ENCODE measurements around the gene IL4I1. TPM values are rescaled to one million over a fixed set of nuclear protein-coding genes. Genes with fewer than 3 reads are reported as not detected.
"Not testable (repeated sequence)": the region's sequence is repeated elsewhere in the genome, so short reads cannot be mapped to it uniquely, and the experiment has no call there.

The IL4I1 gene
- total RNA-seq, 3 donors from 2014 or later = 1.2 to 1.7 (median 1.6) TPM

DNA sequence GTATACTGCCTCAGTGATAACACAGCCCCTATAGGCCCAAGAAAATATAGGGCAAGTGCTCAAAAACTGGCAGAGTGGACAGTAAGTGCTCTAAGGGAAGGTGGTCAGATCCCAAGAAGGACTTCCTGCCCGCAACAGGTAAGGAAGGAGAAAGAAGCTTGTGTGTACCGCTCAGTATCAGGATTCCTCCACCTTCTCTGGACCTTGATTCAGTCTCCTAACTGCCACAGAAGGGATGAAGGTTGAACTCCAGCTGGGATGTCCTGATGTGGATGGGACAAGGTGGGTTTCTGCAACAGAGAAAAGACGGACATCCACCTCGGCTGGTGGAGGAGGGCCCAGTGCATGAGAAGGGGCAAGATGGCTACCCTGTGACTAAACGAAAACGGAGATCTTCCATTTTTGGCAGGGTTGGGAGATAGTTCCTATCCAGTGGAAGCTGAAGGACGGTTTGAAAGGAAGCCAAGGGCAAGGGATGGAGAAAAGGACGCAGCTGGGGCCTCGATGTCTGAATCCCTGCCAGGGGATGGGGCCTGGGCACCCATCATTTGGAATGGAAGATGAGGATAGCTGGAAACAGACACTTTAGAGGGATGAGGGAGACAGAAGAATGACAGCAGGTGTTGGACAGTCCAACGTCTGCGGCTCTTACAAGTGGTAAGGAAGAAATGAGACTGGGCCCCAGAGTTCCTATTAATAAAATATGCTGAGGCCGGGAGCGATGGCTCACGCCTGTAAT lies 31.0 kb upstream of the IL4I1 start:
- Histone ChIP-seq H3K4me1 (ENCODE audit: low read depth) (peaks cover 15% of the 10 kb centered on the region), H3K4me3 (no peak overlapping the region), H3K36me3 (ENCODE audit: low read depth) (no peaks in the 10 kb centered on the region), H3K9me3 (no peaks in the 10 kb centered on the region)
- DNase-seq = peak in 1 of 3 donors; percentile 23
- TF ChIP-seq CTCF (IDR thresholded peaks at IDR 0.05) = no peak
- no peak for ATAC-seq
- intact Hi-C loops (cut with DNase I, micrococcal nuclease) = no loop called here

DNA sequence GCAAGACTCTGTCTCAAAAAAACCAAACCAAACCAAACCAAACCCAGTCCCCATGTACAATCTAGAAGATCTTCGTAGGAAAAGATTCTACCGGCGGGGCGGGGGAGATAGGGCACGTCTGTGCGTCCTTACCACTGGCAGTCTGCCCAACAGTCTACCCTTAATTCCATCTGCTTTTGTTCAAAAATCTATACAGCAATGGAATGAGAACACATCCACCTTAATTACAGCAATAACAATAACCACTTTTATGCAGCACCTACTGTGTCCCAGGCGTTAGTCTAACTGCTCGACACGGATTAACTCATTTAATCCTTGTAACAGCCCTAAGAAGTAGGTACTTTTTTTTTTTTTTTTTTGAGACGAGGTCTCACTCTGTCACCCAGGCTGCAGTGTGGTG lies 29.8 kb upstream of the IL4I1 start:
- intact Hi-C loops (cut with DNase I, micrococcal nuclease) = no loop called here
- peak in 1 of 3 donors; percentile 11 for DNase-seq
- H3K36me3 ChIP-seq (ENCODE audit: low read depth) = no peaks in the 10 kb centered on the region

DNA sequence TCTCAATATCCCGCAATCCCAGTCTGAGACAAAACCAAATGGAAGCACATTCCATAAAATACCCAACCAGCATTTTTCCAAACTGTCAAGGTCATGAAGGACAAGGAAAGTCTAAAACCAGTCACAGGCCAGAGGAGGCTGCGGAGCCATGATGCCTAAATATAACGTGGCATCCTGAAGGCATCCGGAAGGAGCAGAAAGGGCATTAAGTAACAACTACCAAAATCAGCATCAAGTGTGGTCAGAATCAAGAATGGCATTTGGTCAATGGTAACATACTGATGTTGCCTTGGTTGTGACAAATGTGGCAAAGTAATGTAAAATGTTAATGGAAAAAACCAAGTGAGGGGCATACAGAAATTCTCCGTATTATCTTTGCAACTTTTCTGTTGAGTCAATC lies 28.8 kb upstream of the IL4I1 start:
- no peak for ATAC-seq
- peak in 1 of 3 donors; percentile 5 for DNase-seq
- no peaks in the 10 kb centered on the region for H3K9me3 ChIP-seq
- intact Hi-C loops (cut with DNase I, micrococcal nuclease) = no loop called here
- H3K4me3 ChIP-seq = no peak overlapping the region
- H3K36me3 ChIP-seq (ENCODE audit: low read depth) = no peaks in the 10 kb centered on the region
- H3K4me1 ChIP-seq (ENCODE audit: low read depth) = peaks cover 15% of the 10 kb centered on the region
- TF ChIP-seq CTCF (IDR thresholded peaks at IDR 0.05) = no peak

More for the DNA sequence above, 29.8 kb upstream of the IL4I1 start:
- no peak for ATAC-seq
- no peak for TF ChIP-seq CTCF (IDR thresholded peaks at IDR 0.05)
- Histone ChIP-seq H3K9me3 (no peaks in the 10 kb centered on the region), H3K4me1 (ENCODE audit: low read depth) (peaks cover 15% of the 10 kb centered on the region), H3K4me3 (no peak overlapping the region)

DNA sequence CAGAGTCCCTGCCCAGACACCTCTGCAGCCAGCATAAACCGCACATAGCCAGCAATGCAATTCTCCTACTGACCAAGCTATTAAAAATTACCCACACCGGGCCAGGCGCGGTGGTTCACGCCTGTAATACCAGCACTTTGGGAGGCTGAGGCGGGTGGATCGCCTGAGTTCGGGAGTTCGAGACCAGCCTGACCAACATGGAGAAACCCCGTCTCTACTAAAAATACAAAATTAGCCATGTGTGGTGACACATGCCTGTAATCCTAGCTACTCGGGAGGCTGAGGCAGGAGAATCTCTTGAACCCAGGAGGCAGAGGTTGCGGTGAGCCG lies 28.2 kb upstream of the IL4I1 start:
- H3K4me1 ChIP-seq (ENCODE audit: low read depth) = peaks cover 15% of the 10 kb centered on the region
- intact Hi-C loops (cut with DNase I, micrococcal nuclease); H3K9me3 ChIP-seq; H3K36me3 ChIP-seq (ENCODE audit: low read depth); ATAC-seq; H3K4me3 ChIP-seq: not testable (repeated sequence)
- peak in 1 of 3 donors; percentile 24 for DNase-seq

- DNase-seq = peak in 1 of 3 donors; percentile 53
- TF ChIP-seq CTCF (IDR thresholded peaks at IDR 0.05) = no peak
- Histone ChIP-seq H3K36me3 (ENCODE audit: low read depth) (no peaks in the 10 kb centered on the region), H3K9me3 (no peaks in the 10 kb centered on the region), H3K4me1 (ENCODE audit: low read depth) (peaks cover 15% of the 10 kb centered on the region), H3K4me3 (no peak overlapping the region)
- intact Hi-C loops (cut with DNase I, micrococcal nuclease) = no loop called here
- no peak for ATAC-seq
Observed at GRCh38 chr19:49924004-49924880, 27.6 kb upstream of the IL4I1 start.
